GM19240 (cell line): Measurements from ENCODE around the gene STRN3.
"Not testable (repeated sequence)": the region's sequence is repeated elsewhere in the genome, so short reads cannot be mapped to it uniquely, and the experiment has no call there.

ENCODE experiments used
- DNase-seq: peaks from one replicate; pipeline ENCODE4 v3.0.0; 2011; ENCODE audit warnings: low spot score; ENCODE audit not compliant: insufficient read length

STRN3 gene

GRCh38 chr14:31037709-31038221 lies 11.6 kb upstream of the STRN3 start:
- DNase-seq = no peak

GRCh38 chr14:31036552-31036951 lies 10.4 kb upstream of the STRN3 start:
- DNase-seq = no peak

GRCh38 chr14:31030469-31030868 lies 4.3 kb upstream of the STRN3 start:
- no peak for DNase-seq

- no peak for DNase-seq
Measured at GRCh38 chr14:31029016-31029970, 3.1 kb upstream of the STRN3 start.

GRCh38 chr14:31027847-31028246 lies 1.7 kb upstream of the STRN3 start:
- DNase-seq = no peak

GRCh38 chr14:31026450-31027235 lies 464 bp upstream of the STRN3 start:
- peak; percentile 65 for DNase-seq

- no peak for DNase-seq
Measured at GRCh38 chr14:31025367-31026076, 657 bp downstream of the STRN3 start, which contains the start of gene AP4S1. Gene AP4S1, plus strand, starts transcription at chr14:31025649. Its CDS starts 40,548 bp downstream, at chr14:31066197.

- DNase-seq = no peak
Measured at GRCh38 chr14:31024577-31025366, 1.4 kb downstream of the STRN3 start.

- no peak for DNase-seq
Measured at GRCh38 chr14:31024010-31024480, 2.1 kb downstream of the STRN3 start.

- no peak for DNase-seq
Measured at GRCh38 chr14:31022386-31022785, 3.8 kb downstream of the STRN3 start.

- DNase-seq = no peak
Measured at GRCh38 chr14:31021576-31021949, 4.6 kb downstream of the STRN3 start.

GRCh38 chr14:31020834-31021575 lies 5.2 kb downstream of the STRN3 start:
- DNase-seq = no peak

- DNase-seq = no peak
Measured at GRCh38 chr14:31018057-31018645, 8.0 kb downstream of the STRN3 start.

GRCh38 chr14:31013841-31014240 lies 12.3 kb downstream of the STRN3 start:
- DNase-seq = no peak

GRCh38 chr14:31010935-31011334 lies 15.2 kb downstream of the STRN3 start:
- DNase-seq = no peak

- DNase-seq = no peak
Measured at GRCh38 chr14:31009836-31010574, 16.2 kb downstream of the STRN3 start.

GRCh38 chr14:31006703-31007102 lies 19.5 kb downstream of the STRN3 start:
- DNase-seq = no peak

- not testable (repeated sequence) for DNase-seq
Measured at GRCh38 chr14:31004007-31004406, 22.2 kb downstream of the STRN3 start.

GRCh38 chr14:31003284-31003683 lies 22.9 kb downstream of the STRN3 start:
- DNase-seq = no peak
